Measurements from ENCODE around the gene GRAMD4. TPM values are rescaled to one million over a fixed set of nuclear protein-coding genes. Genes with fewer than 3 reads are reported as not detected.

The GRAMD4 gene
- total RNA-seq, 2 donors from 2014 or later = 38.0 to 43.3 TPM

- H3K4me1 Mint-ChIP-seq = peaks cover 3% of the 10 kb centered on the region
- DNase-seq = peak; percentile 93
- no peak overlapping the region for H3K4me3 Mint-ChIP-seq
- no peaks in the 10 kb centered on the region for H3K9me3 Mint-ChIP-seq
- Histone ChIP-seq H3K4me3 (ENCODE audit: low read length) (no peak overlapping the region), H3K9ac (ENCODE audit: extremely low read depth, low read length, poor library complexity, severe bottlenecking) (no peak overlapping the region), H3K36me3 (ENCODE audit: control insufficient read depth, insufficient read depth, low read length) (no peaks in the 10 kb centered on the region), H3K27me3 (ENCODE audit: control insufficient read depth, insufficient read depth, low read length, poor library complexity, severe bottlenecking) (no peaks in the 10 kb centered on the region), H3K4me1 (ENCODE audit: control insufficient read depth, insufficient read depth, low read length) (no peaks in the 10 kb centered on the region), H3K9me3 (ENCODE audit: control insufficient read depth, low read length) (no peaks in the 10 kb centered on the region), H3K27ac (ENCODE audit: low read depth, low read length) (peak overlapping the region; percentile 49)
- 89% methylated on average over 30 to 39 of the region's 39 CpGs for WGBS, 2 experiments (ENCODE audit: insufficient coverage in 1 of 2, insufficient read length in 1 of 2)
- no peaks in the 10 kb centered on the region for H3K36me3 Mint-ChIP-seq (ENCODE audit: low read depth)
- H3K27me3 Mint-ChIP-seq (ENCODE audit: insufficient read depth) = no peaks in the 10 kb centered on the region
- H3K27ac Mint-ChIP-seq = peak overlapping the region; percentile 16
- TF ChIP-seq, protein P1, sequence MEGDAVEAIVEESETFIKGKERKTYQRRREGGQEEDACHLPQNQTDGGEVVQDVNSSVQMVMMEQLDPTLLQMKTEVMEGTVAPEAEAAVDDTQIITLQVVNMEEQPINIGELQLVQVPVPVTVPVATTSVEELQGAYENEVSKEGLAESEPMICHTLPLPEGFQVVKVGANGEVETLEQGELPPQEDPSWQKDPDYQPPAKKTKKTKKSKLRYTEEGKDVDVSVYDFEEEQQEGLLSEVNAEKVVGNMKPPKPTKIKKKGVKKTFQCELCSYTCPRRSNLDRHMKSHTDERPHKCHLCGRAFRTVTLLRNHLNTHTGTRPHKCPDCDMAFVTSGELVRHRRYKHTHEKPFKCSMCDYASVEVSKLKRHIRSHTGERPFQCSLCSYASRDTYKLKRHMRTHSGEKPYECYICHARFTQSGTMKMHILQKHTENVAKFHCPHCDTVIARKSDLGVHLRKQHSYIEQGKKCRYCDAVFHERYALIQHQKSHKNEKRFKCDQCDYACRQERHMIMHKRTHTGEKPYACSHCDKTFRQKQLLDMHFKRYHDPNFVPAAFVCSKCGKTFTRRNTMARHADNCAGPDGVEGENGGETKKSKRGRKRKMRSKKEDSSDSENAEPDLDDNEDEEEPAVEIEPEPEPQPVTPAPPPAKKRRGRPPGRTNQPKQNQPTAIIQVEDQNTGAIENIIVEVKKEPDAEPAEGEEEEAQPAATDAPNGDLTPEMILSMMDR (conservative IDR thresholded peaks at IDR 0.05) = no peak
Observed at GRCh38 chr22:46626911-46627805, 7.0 kb downstream of the GRAMD4 start.

DNA sequence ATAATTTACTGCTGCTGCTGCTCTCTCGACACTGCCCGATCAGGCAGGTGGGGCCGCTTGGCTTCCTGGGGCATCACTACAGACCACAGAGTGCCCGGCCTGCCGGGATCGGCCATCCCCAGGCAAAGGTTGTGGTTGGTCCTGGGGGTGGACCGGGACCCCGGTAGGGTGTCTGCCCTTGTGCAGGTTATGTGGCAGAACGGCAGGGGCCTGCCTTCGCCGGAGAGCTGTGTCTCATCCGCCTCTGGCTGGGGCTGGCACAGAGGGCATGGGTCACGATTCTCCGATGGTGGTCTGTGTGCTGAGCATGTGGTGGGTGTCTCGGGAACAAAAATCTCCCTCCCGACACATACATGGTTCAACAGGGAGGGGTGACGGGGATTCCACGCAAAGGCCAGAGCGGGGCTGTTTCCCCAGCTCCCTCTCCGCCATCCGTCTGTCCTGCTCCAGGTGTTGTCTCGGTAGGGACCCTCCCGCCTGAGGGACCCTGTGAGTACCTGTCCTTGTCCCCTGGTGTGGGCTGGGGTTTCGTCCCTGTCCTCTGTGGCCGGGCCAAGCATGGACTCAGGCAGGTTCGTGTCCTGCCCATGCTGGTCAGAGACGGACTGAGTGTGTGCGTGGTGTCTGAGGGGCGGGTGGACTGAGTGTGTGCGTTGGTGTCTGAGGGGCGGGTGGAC is 7.8 kb downstream of the GRAMD4 start:
- Mint-ChIP-seq H3K4me3 (no peak overlapping the region), H3K27ac (no peak overlapping the region)

GRCh38 chr22:46628756-46629155 is 8.6 kb downstream of the GRAMD4 start:
- Mint-ChIP-seq H3K27ac (peak overlapping the region; percentile 55), H3K4me3 (no peak overlapping the region)
- TF ChIP-seq, protein P1 (conservative IDR thresholded peaks at IDR 0.05) = no peak

More for the DNA sequence above, 7.8 kb downstream of the GRAMD4 start:
- no peak overlapping the region for H3K27ac ChIP-seq (ENCODE audit: low read depth, low read length)
- 96 to 98% methylated on average over 15 to 31 of the region's 31 CpGs for WGBS, 2 experiments (ENCODE audit: insufficient coverage in 1 of 2, insufficient read length in 1 of 2)
- Mint-ChIP-seq H3K9me3 (no peaks in the 10 kb centered on the region), H3K4me1 (peaks cover 3% of the 10 kb centered on the region), H3K36me3 (ENCODE audit: low read depth) (no peaks in the 10 kb centered on the region), H3K27me3 (ENCODE audit: insufficient read depth) (no peaks in the 10 kb centered on the region)
- no peaks in the 10 kb centered on the region for H3K9me3 ChIP-seq (ENCODE audit: control insufficient read depth, low read length)
- no peak overlapping the region for H3K4me3 ChIP-seq (ENCODE audit: low read length)
- no peak overlapping the region for H3K9ac ChIP-seq (ENCODE audit: extremely low read depth, low read length, poor library complexity, severe bottlenecking)
- H3K4me1 ChIP-seq (ENCODE audit: control insufficient read depth, insufficient read depth, low read length) = no peaks in the 10 kb centered on the region
- no peak for DNase-seq
- H3K36me3 ChIP-seq (ENCODE audit: control insufficient read depth, insufficient read depth, low read length) = no peaks in the 10 kb centered on the region
- TF ChIP-seq, protein P1 (conservative IDR thresholded peaks at IDR 0.05) = no peak
- H3K27me3 ChIP-seq (ENCODE audit: control insufficient read depth, insufficient read depth, low read length, poor library complexity, severe bottlenecking) = no peaks in the 10 kb centered on the region

More at GRCh38 chr22:46628756-46629155, 8.6 kb downstream of the GRAMD4 start:
- H3K36me3 Mint-ChIP-seq (ENCODE audit: low read depth) = no peaks in the 10 kb centered on the region
- no peaks in the 10 kb centered on the region for H3K27me3 Mint-ChIP-seq (ENCODE audit: insufficient read depth)
- H3K4me1 Mint-ChIP-seq = peaks cover 3% of the 10 kb centered on the region
- Histone ChIP-seq H3K27ac (ENCODE audit: low read depth, low read length) (no peak overlapping the region), H3K36me3 (ENCODE audit: control insufficient read depth, insufficient read depth, low read length) (no peaks in the 10 kb centered on the region), H3K9ac (ENCODE audit: extremely low read depth, low read length, poor library complexity, severe bottlenecking) (no peak overlapping the region), H3K4me3 (ENCODE audit: low read length) (no peak overlapping the region), H3K9me3 (ENCODE audit: control insufficient read depth, low read length) (no peaks in the 10 kb centered on the region), H3K4me1 (ENCODE audit: control insufficient read depth, insufficient read depth, low read length) (no peaks in the 10 kb centered on the region), H3K27me3 (ENCODE audit: control insufficient read depth, insufficient read depth, low read length, poor library complexity, severe bottlenecking) (no peaks in the 10 kb centered on the region)
- H3K9me3 Mint-ChIP-seq = no peaks in the 10 kb centered on the region
- no peak for DNase-seq
- WGBS, 2 experiments (ENCODE audit: insufficient coverage in 1 of 2, insufficient read length in 1 of 2) = 94% methylated on average over 9 to 12 of the region's 12 CpGs
